GM19099 (cell line): Measurements from ENCODE around the gene PRR20B.
"Not testable (repeated sequence)": the region's sequence is repeated elsewhere in the genome, so short reads cannot be mapped to it uniquely, and the experiment has no call there.

ENCODE experiments used
- POLR2A ChIP-seq: IDR thresholded peaks from 3 replicates; pipeline ENCODE4 v1.6.1; 2011; ENCODE audit warnings: low read depth; ENCODE audit not compliant: insufficient read length; ENCODE audit errors: extremely low read depth

Gene PRR20B

DNA sequence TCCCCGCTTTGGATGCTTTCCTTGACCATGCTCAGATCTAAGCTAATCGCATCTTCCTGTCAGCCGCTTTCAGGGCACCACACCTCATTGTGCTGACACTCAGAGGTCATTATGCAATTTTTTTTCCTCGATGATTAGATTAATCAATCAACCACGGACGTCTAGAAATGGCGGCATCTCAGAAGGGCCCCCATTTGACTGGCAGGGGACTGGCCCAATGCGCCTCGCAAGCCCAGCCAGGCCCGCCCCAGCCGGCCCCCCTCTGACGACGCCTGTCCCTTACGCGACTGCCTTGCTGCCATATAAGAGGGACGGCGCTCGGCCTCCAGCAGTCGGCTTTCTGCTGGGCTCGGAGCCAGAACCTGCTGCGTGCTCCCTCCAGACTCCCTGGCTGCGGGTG, at the start of gene PRR20B:
Gene PRR20B, plus strand, starts transcription at position 301 of the 400 bp plus-strand sequence. CDS start 387 bp downstream, outside the sequence.
- TF ChIP-seq POLR2A, result not testable (repeated sequence)

DNA sequence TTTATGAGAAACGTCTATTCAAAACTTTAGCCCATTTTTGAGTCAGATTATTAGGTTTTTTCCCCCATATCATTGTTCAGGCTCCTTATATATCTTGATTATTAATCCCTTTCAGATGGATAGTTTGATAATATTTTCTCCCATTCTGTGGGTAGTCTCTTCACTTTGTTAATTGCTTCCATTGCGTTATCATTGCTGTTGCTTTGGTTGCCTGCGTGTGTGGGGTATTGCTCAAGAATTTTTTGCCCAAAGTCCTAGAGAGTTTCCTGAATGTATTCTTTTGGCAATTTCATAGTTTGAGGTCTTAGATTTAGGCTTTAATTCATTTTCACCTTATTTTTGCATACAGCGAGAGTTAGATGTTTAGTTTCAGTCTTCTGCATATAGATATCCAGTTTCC, 32.3 kb upstream of the PRR20B start:
- no peak for TF ChIP-seq POLR2A

DNA sequence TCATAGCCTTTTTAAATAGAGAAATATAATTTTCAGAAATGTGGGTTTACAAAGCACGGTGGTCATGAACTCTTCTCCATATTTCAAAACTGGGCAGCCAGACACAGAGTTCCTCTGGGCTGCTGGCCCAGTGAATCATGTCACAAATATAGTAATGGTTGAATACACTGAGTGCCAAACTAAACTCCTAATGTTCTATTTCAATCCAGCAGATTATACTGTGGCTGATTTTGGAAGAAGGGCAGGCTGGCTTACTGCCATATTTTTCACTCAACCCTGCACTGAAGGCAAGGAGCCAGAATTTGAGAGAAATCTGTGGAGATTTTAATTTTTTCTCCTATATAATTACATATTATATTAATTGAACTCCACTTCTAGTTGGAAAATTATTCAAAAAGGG, 23.6 kb upstream of the PRR20B start:
- no peak for TF ChIP-seq POLR2A

- TF ChIP-seq POLR2A, result no peak
These were observed 18.4 kb upstream of the PRR20B start for GRCh38 chr13:57128909-57129308.

DNA sequence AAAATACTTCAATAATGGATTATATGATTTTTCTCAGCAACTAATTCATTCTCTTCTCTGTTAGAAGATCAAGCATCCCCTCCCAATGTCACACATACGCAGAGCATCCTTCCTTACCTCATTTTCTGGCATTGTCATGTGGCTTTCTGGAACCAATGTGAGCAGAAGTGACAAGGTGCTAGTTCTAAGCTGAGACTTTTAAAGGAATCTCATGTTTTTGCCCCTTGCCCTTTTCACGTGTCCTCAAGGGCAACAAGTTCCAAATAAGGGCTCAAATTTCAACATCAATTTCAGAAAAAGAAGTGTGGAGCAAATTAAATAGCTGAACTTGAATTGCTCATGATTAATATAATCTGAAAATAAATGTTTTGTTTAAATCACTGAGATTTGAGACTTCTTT, 11.2 kb upstream of the PRR20B start:
- TF ChIP-seq POLR2A, result no peak

- TF ChIP-seq POLR2A, result no peak
These were observed 9.7 kb upstream of the PRR20B start for GRCh38 chr13:57137585-57137984.

DNA sequence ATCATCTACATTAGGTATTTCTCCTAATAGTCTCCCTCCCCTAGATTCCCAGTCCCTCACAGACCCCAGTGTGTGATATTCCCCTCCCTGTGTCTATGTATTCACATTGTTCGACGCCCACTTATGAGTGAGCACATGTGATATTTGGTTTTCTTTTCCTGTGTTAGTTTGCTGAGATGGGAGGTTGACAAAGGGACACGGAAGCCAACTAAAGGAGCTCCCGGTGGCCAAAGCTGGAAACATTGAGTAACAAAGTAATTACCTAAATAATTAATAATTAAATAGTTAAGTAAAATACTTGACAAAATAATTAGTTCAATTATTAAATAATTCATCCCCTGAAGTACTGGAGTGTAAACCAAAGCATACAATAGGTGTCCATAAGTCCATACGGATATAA, 8.3 kb upstream of the PRR20B start:
- no peak for TF ChIP-seq POLR2A

DNA sequence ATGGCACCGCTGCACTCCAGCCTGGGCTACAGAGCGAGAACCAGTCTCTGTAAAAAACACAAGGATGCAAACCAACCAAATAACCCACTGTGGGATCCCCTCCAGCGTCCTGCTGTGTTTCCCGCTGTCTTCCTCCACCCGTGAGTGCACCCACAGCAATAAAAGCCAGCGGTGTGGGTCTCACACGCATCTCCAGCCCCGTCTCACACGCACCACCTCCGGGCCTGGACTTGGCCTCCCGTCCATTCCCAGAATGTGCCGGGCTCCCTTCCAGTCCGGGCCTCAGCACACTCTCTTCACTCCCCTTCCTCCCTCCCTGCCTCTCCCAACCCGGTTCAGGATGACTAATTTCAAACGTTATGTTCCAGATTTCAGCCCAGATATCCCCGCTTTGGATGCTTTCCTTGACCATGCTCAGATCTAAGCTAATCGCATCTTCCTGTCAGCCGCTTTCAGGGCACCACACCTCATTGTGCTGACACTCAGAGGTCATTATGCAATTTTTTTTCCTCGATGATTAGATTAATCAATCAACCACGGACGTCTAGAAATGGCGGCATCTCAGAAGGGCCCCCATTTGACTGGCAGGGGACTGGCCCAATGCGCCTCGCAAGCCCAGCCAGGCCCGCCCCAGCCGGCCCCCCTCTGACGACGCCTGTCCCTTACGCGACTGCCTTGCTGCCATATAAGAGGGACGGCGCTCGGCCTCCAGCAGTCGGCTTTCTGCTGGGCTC, 6.9 kb upstream of the PRR20B start, which contains the start of gene PRR20A:
Gene PRR20A, plus strand, starts transcription at position 684 of the 734 bp plus-strand sequence. CDS start 387 bp downstream, outside the sequence.
- not testable (repeated sequence) for TF ChIP-seq POLR2A

DNA sequence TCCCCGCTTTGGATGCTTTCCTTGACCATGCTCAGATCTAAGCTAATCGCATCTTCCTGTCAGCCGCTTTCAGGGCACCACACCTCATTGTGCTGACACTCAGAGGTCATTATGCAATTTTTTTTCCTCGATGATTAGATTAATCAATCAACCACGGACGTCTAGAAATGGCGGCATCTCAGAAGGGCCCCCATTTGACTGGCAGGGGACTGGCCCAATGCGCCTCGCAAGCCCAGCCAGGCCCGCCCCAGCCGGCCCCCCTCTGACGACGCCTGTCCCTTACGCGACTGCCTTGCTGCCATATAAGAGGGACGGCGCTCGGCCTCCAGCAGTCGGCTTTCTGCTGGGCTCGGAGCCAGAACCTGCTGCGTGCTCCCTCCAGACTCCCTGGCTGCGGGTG, 6.5 kb downstream of the PRR20B start, which contains the start of gene PRR20C:
Gene PRR20C, plus strand, starts transcription at position 301 of the 400 bp plus-strand sequence. CDS start 387 bp downstream, outside the sequence.
- not testable (repeated sequence) for TF ChIP-seq POLR2A

- TF ChIP-seq POLR2A, result not testable (repeated sequence)
These were observed 13.0 kb downstream of the PRR20B start, which contains the start of gene PRR20D for GRCh38 chr13:57160332-57160731. PRR20D (plus strand) TSS chr13:57160632; CDS start chr13:57161019, 387 bp downstream.

DNA sequence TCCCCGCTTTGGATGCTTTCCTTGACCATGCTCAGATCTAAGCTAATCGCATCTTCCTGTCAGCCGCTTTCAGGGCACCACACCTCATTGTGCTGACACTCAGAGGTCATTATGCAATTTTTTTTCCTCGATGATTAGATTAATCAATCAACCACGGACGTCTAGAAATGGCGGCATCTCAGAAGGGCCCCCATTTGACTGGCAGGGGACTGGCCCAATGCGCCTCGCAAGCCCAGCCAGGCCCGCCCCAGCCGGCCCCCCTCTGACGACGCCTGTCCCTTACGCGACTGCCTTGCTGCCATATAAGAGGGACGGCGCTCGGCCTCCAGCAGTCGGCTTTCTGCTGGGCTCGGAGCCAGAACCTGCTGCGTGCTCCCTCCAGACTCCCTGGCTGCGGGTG, 19.6 kb downstream of the PRR20B start, which contains the start of gene PRR20E:
Gene PRR20E, plus strand, starts transcription at position 301 of the 400 bp plus-strand sequence. CDS start 387 bp downstream, outside the sequence.
- TF ChIP-seq POLR2A, result not testable (repeated sequence)

- TF ChIP-seq POLR2A, result no peak
These were observed 44.4 kb downstream of the PRR20B start for GRCh38 chr13:57191667-57192066.
